GM21576 (cell line): ENCODE results near the gene DNAAF6.
"Not testable (repeated sequence)": the region's sequence is repeated elsewhere in the genome, so short reads cannot be mapped to it uniquely, and the experiment has no call there.

Experiments
- ATAC-seq: cut with Tn5 transposase; IDR thresholded peaks from one replicate; pipeline ENCODE4 v1.9.1; 2021; ENCODE audit warnings: mild to moderate bottlenecking, moderate library complexity; ENCODE audit not compliant: unreplicated experiment

The DNAAF6 gene

GRCh38 chrX:107205770-107206696 lies at the start of gene DNAAF6, which contains the start of gene NUP62CL:
Gene DNAAF6, plus strand, starts transcription at chrX:107206611. Its CDS starts 6,265 bp downstream, at chrX:107212876.
Gene NUP62CL, minus strand, starts transcription at chrX:107206433. Its CDS starts 31,287 bp downstream, at chrX:107175146.
- ATAC-seq: peak; percentile 96

GRCh38 chrX:107157618-107158017 lies 48.8 kb upstream of the DNAAF6 start:
- not testable (repeated sequence) for ATAC-seq

GRCh38 chrX:107167163-107167921 lies 39.1 kb upstream of the DNAAF6 start:
- no peak for ATAC-seq

- no peak for ATAC-seq
These were observed 38.2 kb upstream of the DNAAF6 start for GRCh38 chrX:107168257-107168656.

GRCh38 chrX:107168712-107169111 lies 37.7 kb upstream of the DNAAF6 start:
- ATAC-seq: no peak

- no peak for ATAC-seq
These were observed 34.9 kb upstream of the DNAAF6 start for GRCh38 chrX:107171369-107172102.

GRCh38 chrX:107197319-107197718 lies 9.1 kb upstream of the DNAAF6 start:
- no peak for ATAC-seq

GRCh38 chrX:107198074-107198473 lies 8.3 kb upstream of the DNAAF6 start:
- ATAC-seq: not testable (repeated sequence)

GRCh38 chrX:107199491-107199890 lies 6.9 kb upstream of the DNAAF6 start:
- no peak for ATAC-seq

GRCh38 chrX:107204068-107204605 lies 2.3 kb upstream of the DNAAF6 start:
- ATAC-seq: no peak

- ATAC-seq: no peak
These were observed 270 bp downstream of the DNAAF6 start for GRCh38 chrX:107206697-107207065.

- ATAC-seq: no peak
These were observed 678 bp downstream of the DNAAF6 start for GRCh38 chrX:107207089-107207488.

- ATAC-seq: no peak
These were observed 1.5 kb downstream of the DNAAF6 start for GRCh38 chrX:107207943-107208342.

GRCh38 chrX:107213477-107213876 lies 7.1 kb downstream of the DNAAF6 start:
- no peak for ATAC-seq

GRCh38 chrX:107226757-107227156 lies 20.3 kb downstream of the DNAAF6 start:
- no peak for ATAC-seq

GRCh38 chrX:107227780-107228485 lies 21.5 kb downstream of the DNAAF6 start:
- ATAC-seq: no peak

- no peak for ATAC-seq
These were observed 22.0 kb downstream of the DNAAF6 start for GRCh38 chrX:107228486-107228819.

- no peak for ATAC-seq
These were observed 66.1 kb downstream of the DNAAF6 start for GRCh38 chrX:107272431-107272921.

GRCh38 chrX:107273795-107274194 lies 67.4 kb downstream of the DNAAF6 start:
- no peak for ATAC-seq

- ATAC-seq: no peak
These were observed 82.3 kb downstream of the DNAAF6 start for GRCh38 chrX:107288676-107289075.
